Thoracic aorta (tissue), 2 donors: ENCODE results near the gene SLC39A11. TPM values are rescaled to one million over a fixed set of nuclear protein-coding genes. Genes with fewer than 3 reads are reported as not detected.

Experiments used
- ATAC-seq: fragments of 150-250 bp; one replicate; pipeline ENCODE4 v1.8.0; 2017; ENCODE audit warnings: low read depth; ENCODE audit not compliant: insufficient number of reproducible peaks, low FRiP score
- DNase-seq: peaks from one replicate; pipeline ENCODE4 v3.0.0-alpha.2; 2020; ENCODE audit warnings: low spot score
- H3K27ac ChIP-seq, 2 donors: fragments of 200-600 bp; sonication (generic); 1 replicate in 1 of 2; 2 replicates in 1 of 2; pipeline ENCODE4 v1.5.1; 2016; ENCODE audit warnings: mild to moderate bottlenecking in 2 of 2, moderate library complexity in 2 of 2
- H3K27me3 ChIP-seq: fragments of 200-600 bp; sonication (generic); replicated peaks from 2 replicates; pipeline ENCODE4 v1.6.0; 2016; ENCODE audit warnings: mild to moderate bottlenecking; ENCODE audit not compliant: insufficient read depth
- H3K36me3 ChIP-seq: fragments of 200-600 bp; sonication (generic); one replicate; pipeline ENCODE4 v1.5.1; 2016
- H3K4me1 ChIP-seq, 2 donors: fragments of 200-600 bp; sonication (generic); 1 replicate in 1 of 2; 2 replicates in 1 of 2; pipeline versions ENCODE4 v1.5.1 to v1.6.0; 2016; ENCODE audit warnings: low read depth in 2 of 2, mild to moderate bottlenecking in 1 of 2; ENCODE audit not compliant: control insufficient read depth in 1 of 2
- H3K4me3 ChIP-seq: fragments of 200-600 bp; sonication (generic); 2 replicates; pipeline ENCODE4 v1.5.1; 2016; ENCODE audit warnings: mild to moderate bottlenecking
- H3K9me3 ChIP-seq: fragments of 200-600 bp; sonication (generic); 2 replicates; pipeline ENCODE4 v1.5.1; 2016
- CTCF ChIP-seq: fragments of 200-600 bp; sonication (generic); IDR thresholded peaks from one replicate; pipeline ENCODE4 v1.5.1; 2019; ENCODE audit warnings: antibody characterized with exemption
- total RNA-seq, 2 donors: library from RNA; depleted of rRNA; stranded (reverse); fragments of >200 nt; gene quantifications; one replicate each; pipeline versions ENCODE4 v1.1.0 to v1.2.3, GENCODE V29; 2016

Gene SLC39A11
- total RNA-seq, 2 donors from 2014 or later, result 12.0 to 29.1 TPM

DNA sequence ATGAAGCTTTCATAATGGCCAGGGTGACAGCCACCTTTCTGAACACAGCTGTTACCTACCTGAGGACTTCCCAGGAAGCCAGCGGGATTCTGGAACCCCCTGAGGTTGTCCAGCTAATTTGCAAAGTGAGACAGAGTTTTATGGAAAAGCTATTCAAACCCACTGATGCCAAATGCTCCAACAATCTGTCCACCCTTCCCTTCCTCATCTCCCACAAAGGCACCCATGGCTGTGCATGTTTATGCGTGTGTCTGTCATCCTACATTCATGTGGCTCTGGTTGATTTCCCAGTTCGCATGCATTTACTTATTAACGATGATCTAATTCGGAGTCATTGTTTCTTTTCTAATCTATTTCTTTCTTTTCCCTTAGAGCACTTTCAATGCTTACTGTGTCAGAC lies 217.1 kb downstream of the SLC39A11 start:
- Histone ChIP-seq H3K27ac (no peak overlapping the region), H3K9me3 (peaks cover 6% of the 10 kb centered on the region), H3K4me3 (no peak overlapping the region), H3K36me3 (no peaks in the 10 kb centered on the region), H3K27me3 (no peaks in the 10 kb centered on the region), H3K4me1 (no peaks in the 10 kb centered on the region)
- DNase-seq (no peak), ATAC-seq (no peak)
- TF ChIP-seq CTCF, result no peak

DNA sequence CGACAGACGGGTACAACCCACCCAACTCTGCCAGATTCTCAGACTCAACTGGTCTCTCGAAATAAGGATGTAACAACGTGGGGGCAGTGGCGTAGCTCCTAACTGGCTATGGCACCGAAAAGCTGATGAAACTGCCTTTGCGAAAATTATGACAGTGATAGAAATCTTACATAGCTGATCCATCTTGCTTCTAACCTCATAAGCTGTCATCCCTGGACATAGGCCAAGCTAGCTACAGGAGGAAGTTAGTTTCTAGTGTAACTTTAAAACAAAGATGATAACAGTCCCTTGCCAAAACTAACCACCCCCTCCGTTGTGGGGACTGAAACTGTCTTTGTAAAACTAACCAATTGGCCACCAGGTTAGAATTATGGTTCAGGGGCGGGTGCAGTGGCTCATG lies 220.1 kb downstream of the SLC39A11 start:
- Histone ChIP-seq H3K27me3 (no peaks in the 10 kb centered on the region), H3K9me3 (peaks cover 6% of the 10 kb centered on the region), H3K4me3 (no peak overlapping the region), H3K36me3 (no peaks in the 10 kb centered on the region), H3K27ac (no peak overlapping the region), H3K4me1 (no peaks in the 10 kb centered on the region)
- ATAC-seq, result no peak
- TF ChIP-seq CTCF, result no peak
- DNase-seq, result no peak

DNA sequence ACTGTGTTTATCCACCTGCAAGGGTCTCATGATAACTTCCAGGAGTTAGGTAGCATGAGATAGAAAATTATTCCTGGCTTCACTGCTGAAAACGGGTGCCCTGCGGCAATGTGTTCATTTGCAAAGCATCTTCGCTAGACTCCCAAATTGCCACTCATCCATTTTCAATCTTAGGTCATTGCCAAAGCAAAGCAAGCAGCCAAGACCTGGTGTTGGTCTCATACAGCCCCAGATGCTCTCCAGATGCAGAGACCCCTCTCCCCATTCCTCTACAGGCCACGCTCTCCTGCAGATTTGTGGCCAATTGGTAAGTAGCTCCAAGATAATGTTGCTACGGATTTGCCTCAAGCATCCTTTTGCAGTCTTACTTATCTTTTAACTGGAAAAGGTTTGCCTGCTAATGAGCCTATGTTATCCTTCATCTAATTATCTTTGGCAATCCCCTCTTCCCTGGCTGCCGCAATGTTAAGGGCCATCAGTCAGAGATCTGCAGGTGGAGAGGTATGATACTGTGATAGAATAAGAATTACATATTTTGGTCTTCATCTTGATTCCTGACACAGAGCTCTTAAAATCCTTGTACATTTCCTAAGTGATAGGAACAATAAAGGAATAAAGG lies 222.0 kb downstream of the SLC39A11 start:
- Histone ChIP-seq H3K4me3 (no peak overlapping the region), H3K9me3 (no peaks in the 10 kb centered on the region), H3K27me3 (no peaks in the 10 kb centered on the region), H3K4me1 (no peaks in the 10 kb centered on the region), H3K36me3 (no peaks in the 10 kb centered on the region), H3K27ac (no peak overlapping the region)
- ATAC-seq (no peak), DNase-seq (no peak)
- no peak for TF ChIP-seq CTCF

GRCh38 chr17:72869630-72870029 lies 222.9 kb downstream of the SLC39A11 start:
- Histone ChIP-seq H3K36me3 (no peaks in the 10 kb centered on the region), H3K4me3 (no peak overlapping the region), H3K9me3 (no peaks in the 10 kb centered on the region), H3K4me1 (no peaks in the 10 kb centered on the region), H3K27ac (no peak overlapping the region), H3K27me3 (no peaks in the 10 kb centered on the region)
- no peak for DNase-seq
- no peak for ATAC-seq
- TF ChIP-seq CTCF, result no peak

- no peaks in the 10 kb centered on the region for H3K9me3 ChIP-seq
- no peak for DNase-seq
- H3K4me1 ChIP-seq, result no peaks in the 10 kb centered on the region
- H3K27ac ChIP-seq, result no peak overlapping the region
- no peak overlapping the region for H3K4me3 ChIP-seq
- TF ChIP-seq CTCF, result no peak
- H3K27me3 ChIP-seq, result no peaks in the 10 kb centered on the region
- H3K36me3 ChIP-seq, result no peaks in the 10 kb centered on the region
- ATAC-seq, result no peak
Measured at GRCh38 chr17:72865954-72866353, 226.5 kb downstream of the SLC39A11 start.
